Bronchial epithelial cell (primary cell): ENCODE measurements around the gene LCP2. TPM values are rescaled to one million over a fixed set of nuclear protein-coding genes. Genes with fewer than 3 reads are reported as not detected.

ENCODE experiments used
- DNase-seq: peaks from one replicate; pipeline ENCODE4 v3.0.0-alpha.2; 2010; ENCODE audit warnings: low read depth
- FAIRE-seq: peaks from 2 replicates; lab custom pipeline; 2011; peaks lifted over from hg19 to GRCh38; lab: Jason Lieb, UNC
- H3K27me3 ChIP-seq: 2 replicates; pipeline ENCODE4 v1.5.1; 2011; ENCODE audit warnings: low read length; ENCODE audit not compliant: control insufficient read depth, insufficient read depth
- H3K36me3 ChIP-seq: 2 replicates; pipeline ENCODE4 v1.5.1; 2011; ENCODE audit warnings: low read length; ENCODE audit not compliant: control insufficient read depth, insufficient read depth
- H3K4me3 ChIP-seq: 2 replicates; pipeline ENCODE4 v1.5.1; 2011; ENCODE audit warnings: mild to moderate bottlenecking, low read depth, low read length, control low read depth
- CTCF ChIP-seq: IDR thresholded peaks from 2 replicates; pipeline ENCODE4 v1.5.1; 2011; ENCODE audit warnings: mild to moderate bottlenecking, moderate library complexity, low read length, control low read depth, inconsistent platforms; ENCODE audit not compliant: insufficient read depth, severe bottlenecking
- total RNA-seq: library from RNA; depleted of rRNA; stranded (reverse); fragments of >200 nt; gene quantifications from 2 replicates; pipeline ENCODE4 v1.2.1, GENCODE V29; 2014

LCP2 gene
- total RNA-seq, 1 donor from 2014 or later = not detected

- peaks cover 17% of the 10 kb centered on the region for H3K27me3 ChIP-seq
- DNase-seq (no peak), FAIRE-seq (no peak)
- H3K36me3 ChIP-seq = no peaks in the 10 kb centered on the region
- no peak overlapping the region for H3K4me3 ChIP-seq
- no peak for TF ChIP-seq CTCF
These were observed 33.7 kb downstream of the LCP2 start for GRCh38 chr5:170263906-170264305.

GRCh38 chr5:170262061-170263045 is 35.2 kb downstream of the LCP2 start:
- Histone ChIP-seq H3K4me3 (no peak overlapping the region), H3K27me3 (peaks cover 17% of the 10 kb centered on the region), H3K36me3 (no peaks in the 10 kb centered on the region)
- FAIRE-seq = no peak
- no peak for TF ChIP-seq CTCF
- no peak for DNase-seq

GRCh38 chr5:170261528-170262043 is 36.0 kb downstream of the LCP2 start:
- Histone ChIP-seq H3K4me3 (no peak overlapping the region), H3K36me3 (no peaks in the 10 kb centered on the region), H3K27me3 (peaks cover 10% of the 10 kb centered on the region)
- DNase-seq (no peak), FAIRE-seq (no peak)
- no peak for TF ChIP-seq CTCF

GRCh38 chr5:170257370-170257769 is 40.2 kb downstream of the LCP2 start:
- H3K27me3 ChIP-seq = no peaks in the 10 kb centered on the region
- no peak for TF ChIP-seq CTCF
- no peak for DNase-seq
- no peaks in the 10 kb centered on the region for H3K36me3 ChIP-seq
- no peak for FAIRE-seq
- no peak overlapping the region for H3K4me3 ChIP-seq

- Histone ChIP-seq H3K4me3 (no peak overlapping the region), H3K27me3 (no peaks in the 10 kb centered on the region), H3K36me3 (no peaks in the 10 kb centered on the region)
- FAIRE-seq (no peak), DNase-seq (no peak)
- no peak for TF ChIP-seq CTCF
These were observed 41.0 kb downstream of the LCP2 start for GRCh38 chr5:170256571-170256970.
